ENCODE results near the gene BBC3.

Gene BBC3

DNA sequence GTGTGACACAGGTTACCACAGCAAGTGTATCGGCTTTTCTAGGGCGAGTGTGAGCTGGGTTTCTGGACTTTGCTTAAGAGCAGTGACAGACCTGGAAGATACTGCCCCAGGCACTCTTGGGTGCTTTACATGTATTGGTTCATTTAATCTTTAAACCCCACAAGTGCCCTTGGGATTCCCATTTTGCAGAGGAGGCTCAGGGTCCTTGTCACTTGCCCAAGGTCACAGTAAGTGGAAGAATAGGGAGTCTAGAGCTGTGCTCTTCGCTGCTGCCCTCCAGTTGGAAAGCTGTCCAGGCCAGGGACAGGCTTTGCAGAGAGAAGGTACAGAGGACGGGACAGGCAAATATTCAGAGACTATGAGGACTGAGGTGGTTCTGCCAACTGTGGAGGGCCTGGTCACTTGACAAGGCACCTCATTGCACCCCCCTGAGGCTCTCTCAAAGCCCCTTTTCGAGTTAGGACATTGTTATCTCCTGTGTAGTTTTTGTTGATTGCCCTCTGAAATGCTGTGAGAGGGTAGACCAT lies 42.4 kb downstream of the BBC3 start:
- DNase-seq = no peak

DNA sequence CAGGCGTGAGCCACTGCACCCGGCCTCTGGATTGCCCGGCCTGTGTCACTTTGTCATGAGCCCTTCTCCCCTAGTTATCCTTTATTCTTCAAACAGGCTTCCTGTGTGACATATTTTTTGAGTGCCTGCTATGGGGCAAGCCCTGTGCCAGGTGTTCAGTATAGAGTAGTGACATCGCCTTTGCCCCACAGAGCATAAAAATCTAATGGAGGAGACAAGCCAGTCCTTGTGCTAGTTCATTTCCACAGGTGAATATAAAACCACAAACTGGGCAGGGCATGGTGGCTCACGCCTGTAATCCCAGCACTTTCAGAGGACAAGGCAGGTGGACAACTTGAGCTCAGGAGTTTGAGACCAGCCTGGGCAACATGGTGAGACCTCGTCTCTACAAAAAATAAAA lies 43.2 kb downstream of the BBC3 start:
- no peak for DNase-seq

DNA sequence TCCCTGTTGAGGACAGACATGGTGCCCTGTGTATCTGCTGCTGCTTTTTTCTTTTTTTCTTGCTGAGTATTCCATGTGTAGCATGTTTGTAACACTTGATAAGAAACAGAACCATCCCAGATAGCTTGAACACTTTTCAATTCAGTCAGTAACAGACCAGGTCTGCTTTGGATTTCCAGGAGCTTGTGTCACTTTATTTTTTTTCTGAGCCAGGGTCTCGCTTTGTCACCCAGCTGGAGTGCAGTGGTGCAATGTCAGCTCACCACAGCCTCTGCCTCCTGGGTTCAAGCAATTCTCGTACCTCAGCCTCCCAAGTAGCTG lies 43.7 kb downstream of the BBC3 start:
- no peak for DNase-seq

DNA sequence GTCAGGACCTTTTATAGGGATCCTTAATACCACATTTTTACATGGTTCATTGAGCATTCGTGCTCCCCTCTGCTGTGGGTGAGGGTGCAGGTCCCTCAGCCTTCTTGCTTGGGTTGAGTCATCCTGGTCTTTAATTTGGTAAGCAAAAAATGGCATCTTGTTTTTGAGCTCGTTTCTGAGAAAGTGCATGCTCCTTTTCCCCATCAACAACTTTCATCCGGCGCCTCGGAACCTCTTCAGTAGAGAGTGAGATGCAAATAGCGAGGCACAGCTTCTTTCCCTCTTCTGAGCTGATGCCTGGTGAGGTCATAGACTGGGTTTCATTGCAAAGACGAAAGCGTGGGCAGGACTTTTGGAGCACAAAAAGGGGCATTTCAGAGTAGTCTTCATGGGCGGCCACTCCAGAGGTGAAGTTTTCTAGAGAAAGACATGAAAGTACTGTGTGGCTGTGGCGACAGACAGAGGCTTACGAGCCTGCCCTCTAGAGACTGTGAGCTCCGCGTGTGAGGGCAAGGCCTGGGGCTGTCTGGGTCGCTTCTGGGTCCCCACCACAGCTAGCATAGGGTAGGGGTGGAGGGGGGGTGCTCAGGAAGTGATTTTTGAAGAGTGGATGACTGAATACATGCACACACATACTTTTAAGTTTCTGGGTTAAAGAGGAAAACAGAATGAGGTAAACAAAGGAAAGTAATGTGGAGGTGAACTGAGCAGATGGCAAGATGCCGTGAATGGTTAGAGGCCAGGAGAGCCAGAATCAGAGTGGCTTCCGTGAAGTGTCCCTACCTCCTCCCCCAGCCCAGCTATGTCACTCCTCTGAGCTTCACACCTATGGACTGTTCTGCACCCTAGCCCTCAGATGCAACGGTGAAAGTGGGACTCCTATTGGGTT lies 44.3 kb downstream of the BBC3 start:
- DNase-seq = no peak

DNA sequence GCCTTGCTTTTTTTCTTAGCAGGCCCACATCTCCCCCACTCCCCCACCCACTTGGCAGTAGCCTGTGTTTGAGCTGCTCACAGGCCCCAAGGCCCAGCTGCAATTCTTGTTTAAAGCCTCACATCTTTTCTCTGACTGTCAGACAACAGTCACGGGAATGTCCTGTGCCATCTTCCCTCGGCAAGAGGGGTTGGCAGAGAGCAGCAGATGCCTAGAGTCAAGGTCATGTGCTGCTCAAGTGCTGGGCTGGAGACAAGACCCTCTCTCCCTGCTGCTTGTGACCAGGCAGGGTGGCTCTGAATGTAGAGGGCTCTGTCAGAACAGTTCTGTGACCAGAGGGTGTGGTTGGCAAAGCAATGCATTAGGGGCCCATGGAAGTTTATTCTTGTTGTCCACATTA lies 47.4 kb downstream of the BBC3 start:
- DNase-seq = no peak

DNA sequence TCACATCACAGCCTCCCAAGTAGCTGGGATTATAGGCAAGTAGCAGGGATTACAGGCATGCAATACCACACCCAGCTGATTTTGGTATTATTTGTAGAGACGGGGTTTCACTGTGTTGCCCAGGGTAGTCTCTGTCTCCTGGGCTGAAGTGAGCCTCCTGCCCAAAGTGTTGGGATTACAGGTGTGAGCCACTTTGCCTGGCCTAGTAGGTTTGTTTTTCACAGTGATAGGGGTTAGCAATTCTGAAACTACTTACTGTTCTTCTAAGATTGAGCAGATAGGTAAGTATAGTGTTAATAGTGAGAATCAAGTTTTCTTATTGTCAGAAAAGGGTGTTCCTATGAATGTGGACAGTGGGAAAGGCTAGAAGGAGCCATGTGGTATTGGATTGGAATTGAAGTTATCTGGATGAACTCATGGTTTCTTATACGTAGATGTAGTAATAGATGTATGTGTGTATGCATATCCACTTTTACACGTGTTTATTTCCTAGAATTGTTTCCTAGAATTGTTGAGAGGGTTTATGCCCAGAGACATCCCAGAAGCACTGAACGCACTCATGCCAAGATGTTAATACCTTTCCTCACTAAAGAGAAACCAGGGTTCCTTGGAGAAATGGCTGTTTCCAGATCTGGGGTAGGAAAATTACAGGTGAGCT lies 51.2 kb downstream of the BBC3 start:
- no peak for DNase-seq

DNA sequence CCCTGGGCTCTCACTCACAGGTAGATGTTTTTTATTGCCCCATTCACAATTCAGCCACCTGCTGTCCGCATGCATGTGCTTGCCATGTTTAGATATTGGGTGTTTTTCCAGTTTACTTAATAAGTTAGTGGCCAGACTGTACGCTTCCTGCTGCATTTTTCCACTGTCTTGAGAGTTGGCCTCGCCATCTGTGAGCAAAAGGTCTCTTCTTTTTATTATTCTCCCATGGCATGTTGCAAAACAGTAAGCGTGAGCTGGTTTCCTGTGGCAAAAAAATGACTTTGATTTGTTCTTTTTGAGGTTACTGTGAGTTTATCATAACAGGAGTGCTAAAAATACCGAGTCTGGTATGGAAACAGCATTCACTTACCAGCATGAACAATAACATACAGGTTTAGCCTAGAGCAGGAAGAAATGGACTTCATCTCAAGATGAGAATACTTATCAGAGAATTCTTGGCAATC lies 54.3 kb downstream of the BBC3 start:
- no peak for DNase-seq

DNA sequence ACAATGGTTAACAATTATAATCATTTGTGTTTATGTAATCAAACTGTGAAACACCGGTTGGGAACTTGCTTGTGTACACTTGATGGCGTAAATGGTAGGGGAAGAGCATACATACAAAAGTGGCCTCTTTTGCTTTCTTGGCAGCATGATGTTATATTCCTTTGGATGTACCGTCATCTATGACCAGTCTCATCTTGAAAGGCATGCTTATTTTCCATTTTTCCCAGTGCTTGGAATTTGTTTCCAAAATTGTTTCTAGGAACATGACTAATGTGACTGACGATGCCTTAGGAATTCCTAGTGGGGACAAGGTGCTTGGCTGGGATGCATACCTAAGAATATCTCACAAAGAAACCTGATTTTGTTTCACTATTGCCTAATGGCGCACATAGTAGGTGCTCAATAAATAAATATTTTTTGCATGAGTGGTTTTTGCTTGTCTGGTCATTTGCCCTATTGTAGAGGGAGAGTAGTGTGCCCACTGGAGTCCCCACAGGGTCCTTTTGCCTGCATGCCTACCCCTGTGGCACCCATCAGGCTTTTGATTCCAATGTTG lies 54.9 kb downstream of the BBC3 start:
- DNase-seq = no peak

DNA sequence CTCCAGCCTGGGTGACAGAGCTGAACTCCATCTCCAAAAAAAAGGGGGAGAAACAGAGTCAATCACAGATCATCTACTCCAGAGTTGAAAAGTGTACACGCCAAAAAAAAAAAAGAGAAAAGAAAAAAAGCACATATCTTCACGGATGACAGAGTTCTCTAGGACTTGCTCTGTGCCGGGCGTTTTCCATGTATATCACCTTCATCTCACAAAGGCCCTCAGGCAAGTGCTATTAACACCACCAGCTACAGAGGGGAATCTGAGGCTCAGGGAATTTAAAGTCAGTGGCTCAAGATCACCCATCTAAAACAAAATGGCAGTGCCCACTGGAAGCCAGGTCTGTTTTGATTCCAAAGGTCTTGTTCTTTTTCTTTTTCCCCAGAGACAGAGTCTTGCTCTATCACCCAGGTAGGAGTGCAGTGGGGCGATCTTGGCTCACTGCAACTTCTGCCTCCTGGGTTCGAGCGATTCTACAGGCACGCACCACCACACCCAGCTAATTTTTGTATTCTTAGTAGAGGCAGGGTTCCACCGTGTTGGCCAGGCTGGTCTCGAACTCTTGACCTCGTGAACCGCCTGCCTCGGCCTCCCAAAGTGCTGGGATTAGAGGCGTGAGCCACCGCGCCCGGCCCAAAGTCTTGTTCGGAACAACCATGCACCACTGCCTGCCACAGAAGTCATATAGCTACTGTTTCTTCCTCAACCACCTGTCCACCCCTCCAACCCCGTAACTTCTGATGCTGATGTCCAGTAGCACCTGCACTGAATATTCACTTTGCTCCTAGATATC lies 58.1 kb downstream of the BBC3 start:
- DNase-seq = no peak
